Measurements from ENCODE around the gene SECTM1.
"Not testable (repeated sequence)": the region's sequence is repeated elsewhere in the genome, so short reads cannot be mapped to it uniquely, and the experiment has no call there.

Gene SECTM1

GRCh38 chr17:82348434-82348833, 14.9 kb upstream of the SECTM1 start:
- Histone ChIP-seq H3K27me3 (ENCODE audit: low read length) (no peaks in the 10 kb centered on the region), H3K4me2 (ENCODE audit: low read depth, low read length, poor library complexity, severe bottlenecking) (no peak overlapping the region), H3K4me3 (ENCODE audit: insufficient read depth, low read length, poor library complexity, severe bottlenecking) (no peak overlapping the region), H3K27ac (ENCODE audit: low read depth, low read length) (no peak overlapping the region), H3K36me3 (ENCODE audit: low read length) (no peaks in the 10 kb centered on the region), H4K20me1 (ENCODE audit: low read depth, low read length) (no peaks in the 10 kb centered on the region), H3F3A (ENCODE audit: insufficient read depth) (peaks cover 8% of the 10 kb centered on the region), H3K9me3 (ENCODE audit: insufficient read depth, low read length) (no peaks in the 10 kb centered on the region), H3K9ac (ENCODE audit: low read length) (no peak overlapping the region), H3K9me2 (replicated peaks; ENCODE audit: insufficient read depth, low read length) (no peaks in the 10 kb centered on the region), H2AFZ (ENCODE audit: low read depth, low read length, severe bottlenecking) (no peak overlapping the region), H3K79me2 (ENCODE audit: insufficient read depth, low read length) (no peaks in the 10 kb centered on the region)
- TF ChIP-seq EZH2phosphoT487 (conservative IDR thresholded peaks at IDR 0.05; ENCODE audit: low read length) (no peak), CTCF (IDR thresholded peaks at IDR 0.05; ENCODE audit: insufficient read depth, low read length, poor library complexity, severe bottlenecking) (no peak)

GRCh38 chr17:82347994-82348393, 14.4 kb upstream of the SECTM1 start:
- H3K4me2 ChIP-seq (ENCODE audit: low read depth, low read length, poor library complexity, severe bottlenecking); H3K36me3 ChIP-seq (ENCODE audit: low read length); H3K9me2 ChIP-seq (replicated peaks; ENCODE audit: insufficient read depth, low read length); H3F3A ChIP-seq (ENCODE audit: insufficient read depth); H3K27ac ChIP-seq (ENCODE audit: low read depth, low read length); H2AFZ ChIP-seq (ENCODE audit: low read depth, low read length, severe bottlenecking); H4K20me1 ChIP-seq (ENCODE audit: low read depth, low read length); H3K4me3 ChIP-seq (ENCODE audit: insufficient read depth, low read length, poor library complexity, severe bottlenecking); H3K79me2 ChIP-seq (ENCODE audit: insufficient read depth, low read length); H3K9ac ChIP-seq (ENCODE audit: low read length); H3K9me3 ChIP-seq (ENCODE audit: insufficient read depth, low read length); H3K27me3 ChIP-seq (ENCODE audit: low read length): not testable (repeated sequence)

DNA sequence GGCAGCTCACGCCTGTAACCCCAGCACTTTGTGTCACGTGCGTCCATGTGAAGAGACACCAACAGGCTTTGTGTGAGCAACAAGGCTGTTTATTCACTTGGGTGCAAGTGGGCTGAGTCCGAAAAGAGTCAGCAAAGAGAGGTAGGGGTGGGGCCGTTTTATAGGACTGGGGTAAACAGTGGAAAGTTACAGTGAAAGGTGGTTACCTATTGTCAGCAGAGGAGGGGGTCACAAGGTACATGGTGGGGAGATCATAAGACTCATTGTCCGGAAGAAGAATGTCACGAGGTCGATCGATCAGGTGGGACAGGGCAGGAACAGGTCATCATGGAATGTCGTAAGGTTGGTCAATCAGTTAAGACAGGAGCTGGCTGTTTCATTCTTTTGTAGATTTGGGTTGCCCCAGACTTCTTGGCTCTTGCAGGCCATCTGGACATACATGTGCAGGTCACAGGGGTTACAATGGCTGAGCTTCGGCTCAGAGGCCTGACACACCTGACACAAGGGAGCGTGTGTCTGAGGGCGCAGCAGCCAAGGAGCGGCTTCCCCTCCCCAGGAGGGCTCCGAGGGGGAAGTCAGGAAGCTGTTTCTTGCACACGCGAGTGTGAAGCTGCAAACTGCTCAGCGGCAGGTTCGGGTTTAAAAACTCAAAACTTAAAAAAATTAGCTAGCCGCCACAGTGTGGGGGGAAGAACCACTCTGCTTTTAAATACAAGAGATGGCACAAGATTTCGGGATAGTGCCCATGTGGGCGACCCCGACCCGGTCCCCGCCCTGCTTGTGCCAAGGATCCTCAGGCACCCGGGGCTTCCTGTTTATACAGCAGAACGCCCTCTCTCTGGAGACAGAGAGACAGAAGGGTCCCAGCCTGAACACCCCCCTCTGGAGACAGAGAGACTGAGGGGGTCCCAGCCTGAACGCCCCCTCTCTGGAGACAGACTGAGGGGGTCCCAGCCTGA, 13.1 kb upstream of the SECTM1 start:
- Histone ChIP-seq H2AFZ (ENCODE audit: low read depth, low read length, severe bottlenecking) (no peak overlapping the region), H3K27ac (ENCODE audit: low read depth, low read length) (no peak overlapping the region), H3K9ac (ENCODE audit: low read length) (no peak overlapping the region)

More for the DNA sequence above, 13.1 kb upstream of the SECTM1 start:
- no peaks in the 10 kb centered on the region for H3K27me3 ChIP-seq (ENCODE audit: low read length)
- H3K36me3 ChIP-seq (ENCODE audit: low read length) = no peaks in the 10 kb centered on the region
- no peak overlapping the region for H3K4me3 ChIP-seq (ENCODE audit: insufficient read depth, low read length, poor library complexity, severe bottlenecking)
- no peak for TF ChIP-seq CTCF (IDR thresholded peaks at IDR 0.05; ENCODE audit: insufficient read depth, low read length, poor library complexity, severe bottlenecking)
- no peak for TF ChIP-seq EZH2phosphoT487 (conservative IDR thresholded peaks at IDR 0.05; ENCODE audit: low read length)
- H3K9me2 ChIP-seq (replicated peaks; ENCODE audit: insufficient read depth, low read length) = no peaks in the 10 kb centered on the region
- no peaks in the 10 kb centered on the region for H3K79me2 ChIP-seq (ENCODE audit: insufficient read depth, low read length)
- H3K4me2 ChIP-seq (ENCODE audit: low read depth, low read length, poor library complexity, severe bottlenecking) = no peak overlapping the region
- H3K9me3 ChIP-seq (ENCODE audit: insufficient read depth, low read length) = no peaks in the 10 kb centered on the region
- no peaks in the 10 kb centered on the region for H4K20me1 ChIP-seq (ENCODE audit: low read depth, low read length)
- peaks cover 8% of the 10 kb centered on the region for H3F3A ChIP-seq (ENCODE audit: insufficient read depth)
